Activated CD4-positive, alpha-beta T cell treated with anti-CD3 and anti-CD28 coated beads, Interleukin-2, amount 50 U/mL, for 48 hours (primary cell): ENCODE results near the gene MAP4.
"Not testable (repeated sequence)": the region's sequence is repeated elsewhere in the genome, so short reads cannot be mapped to it uniquely, and the experiment has no call there.

Experiments used
- DNase-seq, 2 experiments: peaks; one replicate each; pipeline ENCODE4 v3.0.0-alpha.2; 2020

MAP4 gene, protein sequence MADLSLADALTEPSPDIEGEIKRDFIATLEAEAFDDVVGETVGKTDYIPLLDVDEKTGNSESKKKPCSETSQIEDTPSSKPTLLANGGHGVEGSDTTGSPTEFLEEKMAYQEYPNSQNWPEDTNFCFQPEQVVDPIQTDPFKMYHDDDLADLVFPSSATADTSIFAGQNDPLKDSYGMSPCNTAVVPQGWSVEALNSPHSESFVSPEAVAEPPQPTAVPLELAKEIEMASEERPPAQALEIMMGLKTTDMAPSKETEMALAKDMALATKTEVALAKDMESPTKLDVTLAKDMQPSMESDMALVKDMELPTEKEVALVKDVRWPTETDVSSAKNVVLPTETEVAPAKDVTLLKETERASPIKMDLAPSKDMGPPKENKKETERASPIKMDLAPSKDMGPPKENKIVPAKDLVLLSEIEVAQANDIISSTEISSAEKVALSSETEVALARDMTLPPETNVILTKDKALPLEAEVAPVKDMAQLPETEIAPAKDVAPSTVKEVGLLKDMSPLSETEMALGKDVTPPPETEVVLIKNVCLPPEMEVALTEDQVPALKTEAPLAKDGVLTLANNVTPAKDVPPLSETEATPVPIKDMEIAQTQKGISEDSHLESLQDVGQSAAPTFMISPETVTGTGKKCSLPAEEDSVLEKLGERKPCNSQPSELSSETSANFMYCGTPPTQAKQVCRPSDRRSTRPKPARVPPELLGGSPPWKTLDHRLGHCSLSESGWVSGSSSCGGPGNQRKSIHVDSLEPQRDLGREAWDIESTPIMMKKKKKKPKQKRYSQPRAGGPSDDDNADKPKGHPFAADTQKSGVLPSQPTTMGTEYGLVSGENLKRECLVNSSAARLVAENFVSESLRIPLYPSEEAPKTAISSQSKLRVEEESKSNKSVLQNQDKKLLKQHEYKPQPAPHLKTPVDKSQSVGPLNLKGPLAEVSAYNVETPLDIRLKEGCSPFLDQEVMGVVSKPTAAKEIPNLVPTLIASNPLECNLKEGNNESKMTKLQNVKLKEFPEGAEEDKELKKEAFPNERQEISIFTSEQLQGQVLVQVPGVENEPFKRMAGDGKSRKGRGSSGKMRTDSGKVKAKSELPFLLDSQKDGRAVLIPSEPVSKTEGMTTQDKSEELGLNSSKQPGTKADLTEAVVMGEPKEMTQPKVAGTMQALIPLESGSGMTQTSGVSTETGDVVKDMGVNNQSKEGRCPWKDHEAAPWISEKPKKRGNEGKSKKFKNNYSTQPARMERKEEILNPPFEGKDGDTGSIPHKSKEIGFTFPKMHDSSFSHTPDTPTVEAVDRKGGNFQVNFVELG (N-terminal part only)

DNA sequence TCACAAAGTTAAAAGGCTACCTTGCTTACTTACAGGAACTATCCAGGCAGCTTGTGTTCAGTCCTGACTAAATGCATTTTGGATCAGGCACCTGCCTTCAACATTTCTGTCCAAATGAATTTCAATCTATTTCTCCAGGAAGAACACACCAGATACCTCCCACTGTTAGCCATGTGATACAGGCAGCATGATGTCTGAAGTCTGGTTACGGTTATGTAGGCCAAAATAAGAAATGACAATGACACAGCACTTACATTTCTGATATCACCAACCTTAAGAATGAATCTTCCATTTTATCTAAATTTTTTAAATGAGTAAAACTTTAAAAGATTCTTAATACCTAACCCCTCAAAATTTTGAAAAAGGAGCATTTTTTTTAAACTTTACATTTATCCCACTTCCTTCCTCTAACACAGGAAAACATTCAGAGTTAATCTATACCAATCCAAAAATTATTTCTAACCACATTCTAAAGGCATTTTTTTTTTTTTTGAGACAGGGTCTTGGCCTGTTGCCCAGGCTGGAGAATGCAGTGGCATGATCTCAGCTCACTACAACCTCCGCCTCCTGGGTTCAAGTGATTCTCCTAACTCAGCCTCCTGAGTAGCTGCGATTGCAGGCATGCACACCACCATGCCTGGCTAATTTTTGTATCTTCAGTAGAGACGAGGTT is at the start of gene MAP4:
TSS of gene MAP4 (minus strand) at position 116 of the 673 bp plus-strand sequence. CDS start 17,556 bp downstream, outside the sequence.
- no peak for DNase-seq

DNA sequence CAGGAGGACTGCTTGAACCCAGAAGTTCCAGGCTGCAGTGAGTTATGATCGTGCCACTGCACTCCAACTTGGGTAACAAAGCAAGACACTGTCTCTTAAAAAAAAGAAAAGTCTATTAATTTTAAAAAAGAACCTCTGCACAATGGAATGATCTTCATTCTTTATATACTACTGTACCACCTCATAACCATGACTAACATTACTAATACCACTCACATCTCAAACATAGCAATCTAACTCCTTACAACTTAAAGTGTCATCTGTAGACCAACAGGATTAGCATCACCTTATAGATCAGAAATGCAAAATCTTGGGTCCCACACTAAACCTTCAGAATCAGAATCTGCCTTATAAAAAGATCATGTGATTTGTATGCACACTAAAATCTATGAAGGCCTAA is 48.8 kb upstream of the MAP4 start:
- DNase-seq: no peak

GRCh38 chr3:48064292-48064829 is 48.1 kb upstream of the MAP4 start:
- no peak for DNase-seq

GRCh38 chr3:48061586-48061985 is 45.4 kb upstream of the MAP4 start:
- DNase-seq: not testable (repeated sequence)

DNA sequence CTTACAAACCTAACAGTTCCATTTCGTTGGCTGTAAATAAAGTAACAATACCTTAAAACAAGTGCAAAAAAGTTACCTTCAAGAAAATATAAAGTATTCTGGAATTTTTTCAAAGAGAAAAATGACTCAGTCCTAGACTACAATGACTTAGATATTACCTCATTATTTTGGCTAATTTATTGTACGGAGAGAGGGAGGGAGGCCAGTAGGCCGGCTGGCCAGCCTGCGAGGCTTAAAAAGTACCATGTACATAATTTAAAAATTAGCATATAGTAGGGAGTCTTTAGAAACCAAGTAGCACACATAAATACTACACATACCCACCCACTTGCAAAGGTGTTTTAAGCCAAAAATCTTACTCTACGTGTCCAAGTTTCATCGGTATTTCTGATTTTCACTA is 41.9 kb upstream of the MAP4 start:
- no peak for DNase-seq

- no peak for DNase-seq
These were observed 41.3 kb upstream of the MAP4 start for GRCh38 chr3:48057521-48057920.

- DNase-seq: no peak
These were observed 31.7 kb upstream of the MAP4 start for GRCh38 chr3:48047841-48048464.

DNA sequence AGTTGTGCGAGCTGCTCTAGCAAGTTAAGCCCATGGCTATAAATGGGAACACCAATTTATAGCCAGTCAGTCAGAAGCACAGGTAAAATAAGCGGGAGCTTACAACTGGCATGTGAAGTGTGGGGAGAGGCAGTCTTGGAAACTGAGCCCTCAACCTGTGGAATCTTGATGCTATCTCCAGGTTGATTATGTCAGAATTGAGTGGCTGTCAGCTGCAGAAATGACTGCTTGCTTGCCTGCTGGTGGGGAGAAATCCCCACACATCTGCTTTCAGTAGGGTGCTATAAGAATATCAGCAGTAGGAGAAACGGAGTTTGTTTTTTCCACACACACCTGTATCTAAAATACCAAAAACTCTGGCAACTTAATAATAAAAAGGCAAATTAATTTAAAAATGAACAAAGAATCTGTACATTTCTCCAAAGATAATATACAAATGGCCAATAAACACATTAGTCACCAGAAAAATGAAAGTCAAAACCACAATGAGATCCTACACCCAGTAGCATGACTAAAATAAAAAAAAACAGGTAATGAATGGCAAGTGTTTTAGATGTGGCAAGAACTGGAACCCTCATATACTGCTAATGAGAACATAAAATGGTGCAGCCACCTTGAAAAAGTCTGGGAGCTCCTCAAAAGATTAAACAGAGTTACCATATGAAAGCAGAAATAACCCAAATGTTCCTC is 26.0 kb upstream of the MAP4 start:
- DNase-seq: no peak

DNA sequence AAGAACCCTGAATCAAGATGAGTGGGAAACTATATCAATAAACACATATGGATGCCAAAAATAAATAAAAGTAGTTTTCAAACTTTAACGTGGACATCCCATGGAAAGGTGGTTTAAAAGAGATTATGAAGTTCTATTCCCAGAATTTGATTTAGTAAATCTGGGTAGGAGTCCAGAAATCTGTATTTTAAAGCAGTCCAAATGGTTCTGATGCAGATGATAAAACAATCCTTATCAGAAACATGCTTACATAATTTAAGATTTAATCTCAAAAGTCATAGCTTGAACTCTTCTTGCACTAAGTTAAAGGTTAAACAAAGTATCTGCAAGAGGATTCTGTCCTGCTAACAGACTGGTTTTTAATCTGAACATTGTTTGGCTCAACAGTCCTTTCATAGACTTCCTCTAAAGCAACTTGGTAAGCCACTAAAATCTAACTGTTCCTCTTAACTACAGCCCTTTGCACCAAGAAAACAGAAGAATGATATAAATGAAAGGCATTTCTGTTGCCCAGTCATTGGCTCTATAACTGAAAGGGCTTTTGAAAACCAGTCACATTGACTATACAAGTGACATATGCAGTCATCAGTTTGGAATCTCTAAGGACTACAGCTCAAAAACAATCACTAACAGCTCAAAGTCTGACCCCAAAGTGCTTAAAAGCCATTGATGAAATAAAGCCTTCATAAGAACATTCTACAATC is 23.4 kb upstream of the MAP4 start:
- no peak for DNase-seq

DNA sequence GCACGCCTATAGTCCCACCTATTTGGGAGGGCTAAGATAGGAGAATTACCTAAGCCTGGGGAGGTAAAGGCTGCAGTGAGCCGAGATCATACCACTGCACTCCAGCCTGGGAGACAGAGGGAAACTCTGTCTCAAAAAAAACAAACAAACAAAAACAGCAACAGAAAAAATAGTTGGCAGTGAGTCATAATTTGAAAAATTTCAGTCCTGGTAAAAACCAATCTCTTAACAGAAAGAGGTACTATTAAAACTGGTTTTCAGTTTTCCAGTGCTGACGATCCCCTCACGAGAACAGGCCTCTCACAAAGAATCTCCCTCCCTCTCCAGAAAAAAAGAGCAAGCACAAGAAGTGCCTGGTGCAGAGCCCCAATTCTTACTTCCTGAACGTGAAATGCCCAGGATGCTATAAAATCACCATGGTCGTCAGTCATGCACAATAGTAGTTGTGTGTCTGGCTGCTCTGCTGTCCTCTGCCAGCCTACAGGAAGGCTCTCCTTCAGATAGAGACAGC is 22.8 kb upstream of the MAP4 start:
- no peak for DNase-seq

GRCh38 chr3:48034000-48034516 is 17.8 kb upstream of the MAP4 start:
- no peak for DNase-seq

DNA sequence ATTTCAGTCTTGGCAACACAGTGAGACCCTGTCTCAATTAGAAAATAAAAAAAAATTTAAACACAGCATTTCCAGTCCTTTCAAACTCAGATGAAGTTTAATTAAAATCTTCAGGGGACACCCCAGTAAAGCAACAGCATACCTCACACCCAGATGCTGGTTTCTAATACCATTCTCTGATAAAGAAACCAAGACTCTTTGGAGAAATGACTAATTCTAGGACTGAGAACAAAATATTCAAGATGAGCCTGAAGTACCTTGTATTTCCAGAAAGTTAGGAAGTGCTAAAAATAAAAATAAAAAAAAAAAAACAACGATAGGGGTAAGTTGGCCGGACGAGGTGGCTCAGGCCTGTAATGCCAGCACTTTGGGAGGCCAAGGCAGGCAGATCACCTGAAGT is 14.0 kb upstream of the MAP4 start:
- no peak for DNase-seq

DNA sequence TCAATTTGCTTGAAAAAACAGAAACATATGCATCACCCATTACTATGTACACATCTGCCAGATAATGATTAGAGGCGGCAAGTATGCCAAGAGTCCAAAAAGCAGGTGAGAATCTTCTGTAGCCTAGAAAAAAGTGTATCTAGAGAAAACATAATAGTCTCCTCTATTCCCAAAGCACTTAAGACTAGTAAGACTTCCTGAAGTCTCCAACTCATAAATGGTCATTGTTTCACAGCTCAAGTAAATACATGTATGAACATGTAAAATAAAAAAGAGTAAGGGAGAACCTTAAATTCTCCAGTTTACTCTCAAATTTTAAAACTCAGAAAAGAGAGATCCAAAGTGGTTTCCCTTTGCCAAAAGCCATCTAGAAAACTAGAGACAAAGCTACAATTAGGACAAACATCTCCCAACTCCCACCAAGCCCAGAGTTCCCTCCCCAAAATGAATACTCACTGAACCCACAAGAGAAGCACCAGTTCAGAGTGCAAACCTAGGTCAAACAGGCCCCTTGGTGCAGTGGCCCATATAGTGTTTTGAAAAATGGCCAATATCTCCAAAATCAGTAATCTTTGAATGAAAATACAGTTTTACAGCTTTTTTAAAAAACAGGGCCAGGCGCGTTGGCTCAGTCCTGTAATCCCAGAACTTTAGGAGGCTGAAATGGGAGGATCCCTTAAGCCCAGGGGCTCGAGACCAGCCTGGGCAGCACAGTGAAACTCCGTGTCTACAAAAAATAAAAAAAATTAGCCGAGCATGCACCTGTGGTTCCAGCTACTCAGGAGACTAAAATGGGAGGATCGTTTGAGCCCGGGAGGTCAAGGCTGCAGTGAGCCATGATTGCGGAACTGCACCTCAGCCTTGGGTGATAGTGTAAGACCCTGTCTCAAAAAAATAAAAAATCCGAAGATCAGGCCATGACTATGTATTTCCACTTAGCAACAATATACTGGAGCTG is 11.0 kb upstream of the MAP4 start:
- DNase-seq: no peak

- DNase-seq: no peak
These were observed 9.9 kb upstream of the MAP4 start for GRCh38 chr3:48026098-48026497.

GRCh38 chr3:48024401-48024800 is 8.2 kb upstream of the MAP4 start:
- no peak for DNase-seq

DNA sequence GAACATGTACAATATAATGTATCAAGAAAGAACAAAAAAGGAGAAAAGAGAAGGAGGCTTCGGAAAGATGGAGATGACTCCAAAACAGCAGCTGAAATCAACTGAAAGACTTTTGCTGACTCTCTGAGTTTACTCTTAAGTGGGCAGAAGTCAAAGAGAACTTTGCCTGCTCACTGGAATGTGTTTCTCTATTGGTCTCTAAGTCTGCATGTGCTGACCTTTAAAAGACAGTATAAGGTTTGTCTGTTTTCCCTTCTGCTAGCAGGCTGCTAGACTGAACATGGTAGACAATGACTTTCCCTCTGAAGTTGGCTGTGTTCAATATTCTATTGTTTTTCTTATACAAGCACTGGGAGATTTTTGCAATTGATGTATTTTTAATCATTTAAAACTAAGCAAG is 7.2 kb upstream of the MAP4 start:
- no peak for DNase-seq

- no peak for DNase-seq
These were observed 6.0 kb upstream of the MAP4 start for GRCh38 chr3:48022178-48022577.

- no peak for DNase-seq
These were observed 2.6 kb upstream of the MAP4 start for GRCh38 chr3:48018841-48019240.
